CD4-positive, alpha-beta T cell treated with Interferon alpha-2 for 1 hour (primary cell): Measurements from ENCODE around the gene ZFYVE27.

ENCODE experiments used
- DNase-seq, 2 donors: peaks; one replicate each; pipeline ENCODE4 v3.0.0-alpha.2; 2020 to 2022

Gene ZFYVE27

DNA sequence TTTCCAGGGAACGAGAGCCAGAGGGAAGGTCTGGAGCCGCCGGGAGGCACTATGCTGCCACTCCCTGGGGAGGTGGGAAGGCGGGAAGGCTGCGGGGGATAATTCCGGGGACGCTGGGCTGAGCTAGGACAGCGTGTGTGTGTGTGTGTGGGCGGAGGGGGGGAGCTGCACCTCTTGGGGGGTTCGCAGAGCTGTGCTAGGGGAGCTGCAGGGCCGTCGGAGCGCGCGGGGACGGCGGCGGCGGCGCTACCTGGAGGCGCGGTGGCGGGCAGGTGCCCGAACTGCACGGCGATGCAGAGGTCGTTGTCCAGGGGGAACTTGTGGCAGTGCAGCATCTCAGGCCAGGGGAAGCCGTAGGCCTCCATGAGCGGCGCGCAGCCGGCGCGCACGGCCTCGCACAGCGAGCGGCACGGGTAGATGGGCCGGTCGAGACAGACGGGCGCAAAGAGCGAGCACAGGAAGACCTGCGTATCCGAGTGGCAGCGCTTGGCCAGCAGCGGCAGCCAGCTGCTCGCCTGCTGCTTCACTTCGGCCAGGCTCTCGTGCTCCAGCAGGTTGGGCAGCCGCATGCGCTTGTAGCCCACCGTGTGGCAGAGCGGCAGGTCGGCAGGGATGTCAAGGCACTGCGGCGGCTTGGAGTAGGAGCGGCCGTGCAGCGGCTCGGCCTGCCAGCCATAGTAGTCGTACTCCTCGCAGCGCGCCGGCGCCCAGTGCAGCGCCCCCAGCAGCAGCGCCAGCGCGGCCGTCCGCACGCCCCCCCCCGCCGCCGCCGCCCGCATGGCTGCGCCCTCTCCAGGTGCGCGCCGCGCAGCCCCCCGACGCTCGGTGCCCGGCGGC, 34.3 kb downstream of the ZFYVE27 start:
- no peak for DNase-seq

DNA sequence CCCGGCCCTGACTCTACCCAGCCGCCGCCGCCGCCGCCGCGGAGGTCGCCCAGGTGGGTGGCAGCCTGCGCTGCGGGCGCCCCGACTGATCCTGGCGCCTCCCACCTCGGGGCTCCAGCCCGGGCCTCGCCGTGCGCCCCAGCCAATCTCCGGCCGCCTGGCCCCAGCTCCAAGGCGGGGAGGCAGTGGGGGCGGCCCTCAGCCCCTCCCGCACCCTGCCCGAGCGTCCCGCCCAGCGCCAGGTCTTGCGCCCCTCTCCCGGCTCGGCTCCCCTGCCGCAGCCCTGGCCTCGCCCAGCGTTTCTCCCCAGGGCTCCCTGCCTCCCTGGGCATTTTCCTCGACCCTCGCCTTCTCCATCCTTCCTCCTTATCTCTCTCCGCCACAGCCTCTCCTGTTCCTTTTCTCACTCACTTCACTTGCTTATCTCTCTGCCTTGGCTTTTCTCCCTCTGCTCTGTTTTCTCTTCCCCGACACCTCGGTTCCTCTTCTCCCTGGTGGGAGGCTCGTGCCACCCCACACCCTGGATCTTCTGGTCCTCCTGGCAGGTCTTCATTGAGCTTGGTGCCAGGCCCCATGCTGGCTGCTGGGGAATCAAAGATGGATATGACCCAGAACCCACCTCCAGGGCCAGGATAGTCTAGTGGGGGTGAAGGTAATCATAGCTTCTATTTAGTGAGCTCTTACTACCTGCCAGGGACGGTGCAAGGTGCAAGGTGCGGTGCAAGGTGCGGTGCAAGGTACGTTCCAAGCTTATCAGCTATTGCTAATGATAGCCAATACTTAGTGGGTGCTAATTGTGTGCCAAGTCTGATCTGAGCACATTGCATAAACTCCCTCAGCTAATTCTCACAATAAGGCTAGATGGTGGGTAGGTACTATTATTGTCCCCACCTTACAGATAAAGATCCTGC, 35.2 kb downstream of the ZFYVE27 start, which contains the start of gene SFRP5:
TSS of gene SFRP5 (minus strand) at position 87 of the 911 bp plus-strand sequence. CDS start 166 bp downstream, outside the sequence.
- no peak for DNase-seq

DNA sequence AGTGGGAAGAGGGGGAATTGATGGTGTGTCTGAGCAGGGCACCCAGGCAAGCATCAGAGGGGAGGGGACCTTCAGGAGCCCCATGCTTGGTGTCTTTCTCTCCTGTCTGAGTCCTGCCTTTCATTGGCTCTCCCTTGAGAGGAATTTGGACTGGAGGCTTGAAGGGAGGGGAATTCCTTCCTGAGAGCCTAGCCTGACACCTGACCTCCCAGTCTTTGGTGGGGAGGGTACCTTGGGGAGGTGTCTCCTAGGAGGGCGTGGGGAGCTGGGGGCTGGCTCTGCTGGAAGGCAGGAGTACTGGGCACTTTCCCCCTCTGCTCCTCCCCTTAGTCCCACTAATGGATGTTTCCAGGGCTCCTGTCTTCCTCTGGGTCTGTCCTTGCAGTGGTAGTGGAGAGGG, 36.2 kb downstream of the ZFYVE27 start:
- no peak for DNase-seq

DNA sequence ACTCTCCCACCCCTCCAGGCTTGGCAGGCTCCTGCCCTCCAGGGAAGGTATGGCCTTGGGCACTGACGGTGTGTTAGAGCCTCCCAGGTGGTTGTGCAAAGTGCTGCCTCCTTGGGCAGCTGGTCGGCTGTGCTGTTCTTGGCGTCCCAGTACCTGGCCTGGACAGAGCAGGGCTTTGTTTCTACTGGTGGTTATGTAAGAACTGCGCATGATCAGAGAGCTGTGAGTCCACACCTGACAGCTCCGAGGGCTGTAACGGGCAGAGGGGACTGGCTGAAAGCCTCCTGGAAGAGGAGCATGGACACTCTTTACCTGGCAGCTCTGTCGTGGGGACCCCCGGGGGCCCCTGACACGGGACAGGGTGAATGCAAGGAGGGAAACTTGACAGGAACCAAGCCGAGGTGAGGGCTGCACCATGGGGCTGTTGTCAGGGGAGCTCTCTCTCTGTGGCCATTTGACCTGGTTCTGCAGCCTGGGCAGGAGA, 37.9 kb downstream of the ZFYVE27 start:
- no peak for DNase-seq

DNA sequence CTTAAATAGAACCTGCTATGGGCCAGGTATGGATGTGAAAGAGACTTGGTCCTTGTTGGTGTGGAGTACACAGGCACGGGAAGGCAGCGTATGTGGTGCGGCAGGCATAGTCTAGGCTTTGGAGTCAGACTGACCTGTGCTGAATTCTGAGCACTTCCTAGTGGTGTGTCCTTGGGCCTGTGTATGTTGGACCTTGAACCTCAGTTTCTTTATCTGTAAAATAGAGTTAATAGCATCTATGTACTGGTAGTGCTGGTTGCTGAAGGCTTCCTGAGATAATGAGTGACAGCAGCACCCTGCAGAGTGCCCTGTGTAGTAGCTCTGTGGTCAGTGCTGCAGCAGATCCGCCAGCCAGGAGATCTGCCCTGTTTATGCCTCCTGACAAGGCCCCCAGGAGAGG, 40.2 kb downstream of the ZFYVE27 start:
- no peak for DNase-seq

DNA sequence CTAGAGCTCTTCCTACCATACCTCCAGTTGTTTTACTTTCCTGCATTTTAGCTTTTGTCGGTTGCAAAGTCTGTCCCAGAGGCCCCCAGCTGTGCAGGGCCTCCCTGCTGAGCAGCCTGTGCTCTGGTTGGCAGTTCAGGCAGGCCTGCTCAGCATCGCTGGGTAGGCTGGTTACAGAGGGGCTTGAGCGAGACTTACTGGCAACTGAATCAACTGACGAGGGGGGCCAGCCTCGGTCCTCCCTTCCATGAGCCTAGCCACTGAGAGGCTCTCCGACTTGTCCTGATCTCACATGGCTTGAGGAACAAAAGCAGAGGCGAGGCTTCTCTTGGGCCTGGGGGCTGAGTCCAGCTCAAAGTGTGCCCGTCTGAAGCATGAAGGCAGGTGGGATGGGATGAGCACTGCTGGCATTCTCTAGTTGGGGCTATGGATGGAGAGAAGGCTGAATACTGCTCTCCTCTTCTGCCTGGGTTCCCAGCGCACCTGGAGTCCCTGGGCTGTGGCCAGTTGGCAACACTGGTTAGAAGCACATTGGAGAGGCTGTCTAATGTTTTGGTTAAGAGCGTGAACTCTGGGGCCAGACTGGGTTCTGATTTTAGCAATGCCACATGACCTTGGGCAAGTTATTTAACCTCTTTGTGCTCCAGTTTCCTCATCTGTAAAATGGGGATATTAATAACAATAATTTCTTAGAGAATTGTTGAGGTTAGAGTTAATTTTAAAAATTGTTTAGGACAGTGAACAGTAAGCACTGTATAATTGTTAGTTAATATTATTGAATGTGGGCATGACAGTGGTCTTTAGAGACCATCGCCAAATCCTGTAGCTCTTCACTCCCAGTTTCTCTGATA, 41.7 kb downstream of the ZFYVE27 start:
- DNase-seq: no peak

DNA sequence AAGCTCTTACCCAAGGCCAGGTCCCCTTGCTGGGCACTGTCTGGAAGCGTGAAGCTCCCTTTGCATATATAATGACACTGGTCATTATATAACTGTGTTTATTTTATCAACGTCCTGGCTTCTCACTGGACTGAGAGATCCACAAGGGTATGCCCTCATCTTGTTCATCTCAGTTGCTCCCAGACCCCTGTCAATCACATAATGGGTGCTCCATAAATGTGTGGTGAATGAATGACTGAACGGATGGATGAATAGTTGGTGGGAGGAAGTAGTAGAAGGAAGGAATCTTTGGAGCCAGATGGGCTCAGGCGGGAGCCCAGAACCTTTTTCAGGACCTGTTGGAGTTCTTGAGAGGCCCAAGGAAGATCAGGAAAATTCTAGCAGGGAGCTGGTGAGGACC, 42.6 kb downstream of the ZFYVE27 start:
- DNase-seq: no peak

DNA sequence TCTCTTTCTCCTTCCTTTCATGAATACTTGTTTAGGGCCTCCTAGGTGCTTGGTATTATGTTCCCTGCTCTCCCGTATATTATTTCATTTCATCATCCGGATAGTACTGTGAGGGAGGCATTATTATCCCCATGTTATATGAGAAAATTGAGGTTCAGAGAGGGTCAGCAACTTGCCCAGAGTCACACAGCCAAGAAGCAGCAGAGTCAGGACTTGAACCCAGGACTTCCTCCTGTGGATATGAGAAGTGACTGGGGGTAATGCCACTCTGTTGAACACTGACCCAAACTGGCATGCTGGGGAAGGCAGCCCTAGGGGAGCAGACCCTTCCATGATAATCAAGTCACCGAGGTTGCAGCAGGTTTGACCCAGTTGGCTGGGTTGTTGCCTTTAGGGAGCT, 43.0 kb downstream of the ZFYVE27 start:
- DNase-seq: no peak

DNA sequence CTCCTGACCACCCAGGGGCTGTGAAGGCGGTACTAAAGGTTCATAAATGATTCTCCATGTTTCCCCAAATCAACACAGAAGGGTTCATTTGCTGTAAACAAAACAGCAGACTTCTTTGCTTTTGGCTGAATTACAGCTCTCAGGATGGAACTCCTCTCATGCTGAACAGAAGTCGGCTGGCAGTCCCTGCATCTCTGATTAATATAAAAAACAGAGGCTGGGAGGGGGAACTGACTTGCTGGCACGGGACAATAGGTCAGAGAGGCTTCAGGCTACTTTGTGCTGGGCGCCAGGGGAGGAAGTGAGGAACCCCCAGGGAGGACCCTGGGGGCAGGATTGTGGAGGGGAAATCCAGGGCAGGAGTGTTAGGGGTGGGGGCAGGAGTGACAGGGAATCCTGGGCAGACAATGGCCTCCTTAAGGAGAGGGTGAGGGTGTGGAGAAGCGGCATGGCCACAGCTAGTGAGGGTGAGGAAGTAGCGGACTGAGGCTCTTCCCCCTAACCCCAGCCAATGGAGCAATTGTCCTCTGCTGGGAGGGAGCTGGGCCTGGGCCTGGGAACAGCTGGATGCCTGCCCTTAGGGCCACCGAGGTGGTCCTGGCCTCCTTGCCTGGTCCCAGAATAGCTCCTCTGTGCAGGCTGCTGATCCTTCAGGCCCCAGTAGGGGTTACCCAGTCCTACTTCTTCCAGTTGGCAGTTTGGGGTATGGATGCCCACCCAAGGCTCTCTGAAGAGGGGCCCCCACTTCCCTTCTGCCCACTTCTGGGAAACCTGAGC, 44.1 kb downstream of the ZFYVE27 start:
- DNase-seq: no peak

DNA sequence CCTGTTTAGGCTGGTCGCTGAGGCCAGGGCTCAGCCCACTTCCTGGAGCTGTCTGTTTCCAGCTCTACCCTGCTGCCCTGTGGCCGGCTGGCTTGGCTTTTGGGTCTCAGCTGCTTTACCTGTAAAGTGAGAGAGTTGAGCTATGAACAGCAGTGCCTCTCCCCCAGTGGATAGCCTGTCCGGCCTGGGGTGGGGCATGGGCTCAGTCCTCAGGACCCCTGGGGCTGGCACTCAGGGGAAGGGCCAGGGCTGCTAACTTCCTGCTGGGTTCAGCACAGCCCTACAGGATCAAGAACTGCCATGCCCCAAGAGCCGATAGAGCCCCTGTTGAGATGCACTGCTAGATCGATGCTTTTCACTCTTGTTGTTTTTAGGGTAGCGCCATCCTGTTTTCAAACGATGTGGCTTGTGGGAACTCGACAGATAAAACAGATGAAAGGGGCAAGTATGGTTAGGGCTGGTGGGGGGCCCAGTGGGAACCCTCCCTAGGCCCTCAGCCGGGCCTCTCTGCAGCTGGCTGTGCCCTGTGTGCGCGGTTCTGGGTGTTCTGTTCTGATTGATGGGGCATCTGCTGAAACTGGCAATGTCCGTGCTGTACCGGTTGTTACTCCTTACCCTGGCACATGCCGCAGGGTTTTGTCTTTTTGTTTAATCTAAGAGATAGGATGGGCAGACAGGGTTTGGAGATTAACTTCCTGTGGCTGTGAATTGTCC, 44.8 kb downstream of the ZFYVE27 start:
- DNase-seq: peak in 1 of 2 donors; percentile 26

DNA sequence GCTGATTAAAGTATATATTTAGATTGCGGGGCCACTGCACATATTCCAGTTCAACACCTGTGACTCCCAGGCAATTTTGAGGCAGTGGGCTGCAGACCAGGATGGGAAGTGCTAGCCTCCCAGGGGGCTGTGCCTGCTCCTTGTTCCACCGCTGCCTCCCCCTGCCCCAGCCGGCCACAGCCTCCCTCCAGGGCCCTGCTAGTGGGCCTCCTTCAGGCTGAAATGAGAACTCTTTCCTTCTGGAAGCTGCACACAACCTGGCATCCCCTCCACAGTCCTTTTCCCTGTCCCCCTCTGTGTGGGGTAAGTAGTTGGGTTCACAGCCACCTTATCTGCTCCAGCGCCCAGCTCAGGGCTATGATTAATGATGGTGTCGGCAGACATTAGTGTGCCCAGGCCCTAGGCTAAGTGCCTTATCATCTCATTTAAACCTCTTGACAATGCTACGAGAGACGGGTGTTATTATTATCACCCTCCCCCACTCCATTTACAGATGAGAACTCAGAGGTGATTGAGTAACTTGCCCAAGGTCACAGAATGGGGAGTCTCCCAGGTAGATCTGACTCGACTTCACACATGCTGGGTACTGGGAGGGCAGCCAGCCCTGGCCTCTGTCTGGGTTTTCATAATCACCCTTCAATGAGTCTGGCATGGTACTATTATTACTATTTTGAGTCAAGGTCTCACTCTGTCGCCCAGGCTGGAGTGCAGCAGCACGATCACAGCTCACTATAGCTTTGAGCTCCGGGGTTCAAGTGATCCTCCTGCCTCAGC, 45.7 kb downstream of the ZFYVE27 start:
- DNase-seq: no peak

DNA sequence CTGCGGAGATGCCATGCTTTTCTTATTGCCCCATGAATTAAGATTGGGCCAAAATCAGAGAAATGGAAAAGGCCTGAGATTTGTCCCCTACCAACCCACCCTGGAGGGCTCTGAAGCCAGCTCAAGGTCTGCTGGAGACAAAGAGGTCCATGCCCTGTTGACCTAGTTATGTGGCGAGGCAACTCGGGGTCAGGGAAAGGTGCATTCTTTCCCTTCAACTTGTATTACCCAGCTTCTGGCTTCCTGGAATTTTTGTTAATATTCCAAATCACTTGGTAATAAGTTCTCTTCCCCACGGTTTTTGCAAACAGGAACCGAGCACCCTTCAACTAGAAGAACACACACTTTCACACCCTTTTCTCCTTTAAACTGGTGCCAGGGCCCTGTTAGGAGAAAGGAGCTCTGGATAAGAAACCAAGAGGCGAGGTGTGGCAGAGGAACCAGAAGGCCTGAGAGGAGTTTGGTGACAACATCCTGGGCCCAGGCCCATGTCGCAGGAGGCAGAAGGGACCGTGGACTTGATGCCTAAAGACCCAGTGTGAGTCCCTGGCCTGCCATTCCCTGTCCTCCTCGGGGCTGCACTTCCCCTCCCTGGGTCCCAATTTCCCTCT, 47.4 kb downstream of the ZFYVE27 start:
- DNase-seq: no peak

DNA sequence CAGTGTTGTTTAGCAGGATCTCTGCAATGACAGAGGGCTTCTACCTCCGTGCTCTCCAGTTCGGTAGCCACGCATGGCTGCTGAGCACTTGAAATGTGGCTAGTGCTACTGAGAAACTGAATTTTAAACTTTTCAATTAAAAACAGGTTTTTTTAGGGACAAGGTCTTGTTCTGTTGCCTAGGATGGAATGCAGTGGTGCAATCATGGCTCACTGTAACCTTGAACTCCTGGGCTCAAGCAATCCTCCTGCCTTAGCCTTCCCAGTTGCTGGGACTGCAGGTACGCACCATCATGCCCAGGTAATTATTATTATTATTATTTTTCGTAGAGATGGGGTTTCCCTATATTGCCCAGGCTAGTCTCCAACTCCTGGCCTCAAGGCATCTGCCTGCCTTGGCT, 48.3 kb downstream of the ZFYVE27 start:
- no peak for DNase-seq

DNA sequence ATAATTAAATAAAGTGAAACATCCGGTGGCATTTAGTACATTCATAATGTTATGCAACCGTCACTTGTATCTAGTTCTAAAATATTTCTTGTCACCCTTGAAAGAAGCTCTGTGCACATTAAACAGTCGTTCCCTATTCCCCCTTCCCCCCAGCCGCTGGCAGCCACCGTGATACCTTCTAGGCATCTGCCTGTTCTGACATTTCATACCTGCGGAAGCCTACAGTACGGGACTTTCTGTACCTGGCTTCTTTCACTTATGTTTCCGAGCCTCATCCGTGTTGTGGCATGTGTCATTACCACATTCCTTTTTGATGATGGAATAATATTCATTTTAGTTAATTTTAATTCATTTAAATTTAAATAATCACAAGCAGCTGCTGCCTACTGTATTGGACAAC, 48.8 kb downstream of the ZFYVE27 start:
- no peak for DNase-seq

DNA sequence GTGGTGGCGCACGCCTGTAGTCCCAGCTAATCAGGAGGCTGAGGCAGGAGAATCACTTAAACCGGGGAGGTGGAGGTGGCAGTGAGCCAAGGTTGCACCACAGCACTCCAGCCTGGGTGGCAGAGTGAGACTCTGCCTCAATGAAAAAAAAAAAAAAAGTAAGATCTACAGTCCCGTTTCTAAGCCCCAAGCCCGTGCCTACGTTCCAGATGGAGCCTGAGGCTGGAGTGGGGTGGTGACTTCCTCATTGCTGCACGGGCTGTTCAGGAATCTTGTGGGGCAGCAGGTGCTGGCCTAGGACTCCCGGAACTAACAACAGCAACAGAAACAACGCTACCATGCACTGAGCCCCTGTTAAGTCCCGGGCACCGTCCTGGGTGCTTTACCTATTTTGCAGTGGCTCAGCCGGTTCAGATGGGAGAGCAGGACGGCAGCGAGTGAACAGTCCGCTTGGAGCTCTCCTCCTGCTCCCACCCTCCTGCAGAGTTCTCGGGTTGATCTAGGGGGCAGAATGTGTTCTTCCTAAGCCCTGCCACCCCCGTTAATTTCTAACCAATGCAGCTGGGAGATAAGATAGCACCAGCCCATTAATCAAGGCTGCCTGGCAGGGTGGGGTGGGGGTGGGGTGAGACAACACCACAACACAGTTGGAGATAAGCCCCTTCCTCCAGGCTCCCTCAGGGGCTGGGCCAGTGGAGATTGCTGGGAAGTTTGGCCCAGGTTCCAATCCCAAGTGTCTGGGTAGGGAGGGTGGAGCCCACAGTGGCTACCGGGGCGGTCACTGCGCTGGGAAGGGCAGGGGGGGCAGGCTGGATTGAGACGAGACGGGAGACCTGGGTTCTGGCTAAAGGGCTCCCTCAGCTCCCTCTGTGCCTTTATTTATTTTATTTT, 51.9 kb downstream of the ZFYVE27 start:
- no peak for DNase-seq

DNA sequence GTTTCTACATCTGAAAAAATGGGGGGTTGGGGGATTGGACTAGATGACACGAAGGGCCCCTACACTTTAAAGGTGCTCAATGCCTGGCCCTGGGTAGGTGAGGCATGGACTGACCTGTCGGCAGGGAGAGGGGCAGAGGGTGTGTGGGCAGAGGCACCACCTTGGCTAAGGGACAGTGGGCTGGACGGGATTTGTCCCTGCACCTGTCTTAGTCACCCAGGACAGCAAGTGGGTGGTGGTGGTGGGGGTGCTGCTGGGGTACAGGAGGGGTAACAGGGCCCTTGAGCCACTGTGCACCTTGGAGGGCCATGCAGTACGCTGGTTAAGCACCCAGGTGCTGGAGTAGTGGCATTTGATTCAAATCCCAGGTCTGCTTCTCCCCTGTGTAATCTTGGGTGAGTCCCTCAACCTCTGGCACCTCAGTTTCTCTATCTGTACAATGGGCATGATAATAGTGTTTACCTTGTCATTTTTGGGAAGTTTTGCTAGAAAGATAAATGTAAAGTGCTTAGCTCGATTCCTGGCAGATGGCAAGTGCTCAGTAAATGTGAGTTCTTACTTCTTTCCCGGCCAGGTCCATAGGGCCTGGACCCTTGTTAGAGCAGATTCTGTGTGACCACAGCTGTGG, 53.0 kb downstream of the ZFYVE27 start:
- DNase-seq: no peak

DNA sequence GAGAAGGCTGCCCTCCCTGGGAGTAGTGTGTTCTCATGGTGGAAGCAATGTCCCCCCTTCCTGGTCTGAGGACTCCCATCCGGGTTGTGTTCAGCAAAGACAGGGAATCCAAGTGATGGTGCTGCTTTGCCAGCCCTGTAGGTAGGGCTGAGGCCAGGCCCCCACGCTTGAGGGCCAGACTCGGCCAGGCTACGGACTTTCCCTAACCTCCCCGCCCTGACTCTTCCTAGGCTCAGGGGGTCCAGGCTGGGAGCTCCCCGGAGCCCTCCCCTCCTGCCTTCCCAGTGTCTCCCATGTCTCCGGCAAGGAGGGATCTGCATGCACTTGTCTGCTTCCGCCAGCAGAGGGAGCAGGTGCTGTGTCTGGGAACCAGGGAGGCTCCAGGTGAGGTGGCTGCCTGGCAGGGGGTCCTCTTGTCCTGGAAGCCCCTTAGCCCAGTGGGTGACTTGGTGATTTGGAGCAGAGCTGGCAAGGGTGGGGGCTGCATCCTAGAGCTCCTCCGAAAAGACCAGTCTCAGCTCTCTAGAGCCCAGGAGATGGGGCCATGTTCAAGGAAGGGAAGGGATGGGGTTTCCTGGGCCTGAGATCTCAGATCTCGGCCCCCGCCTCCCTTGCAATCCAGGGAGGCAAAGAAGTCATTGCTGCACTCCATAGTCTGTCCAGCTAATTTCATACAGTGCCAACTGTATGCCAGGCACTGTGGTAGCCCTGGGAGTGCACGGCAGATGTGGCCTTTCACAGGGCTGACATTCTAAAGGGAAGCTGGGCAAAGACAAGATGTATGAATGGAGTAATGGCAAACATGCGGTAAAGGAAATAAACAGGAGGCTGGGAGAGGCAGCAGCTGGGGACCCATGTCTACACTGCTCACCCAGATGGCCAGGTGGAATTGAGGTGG, 55.1 kb downstream of the ZFYVE27 start:
- peak; percentile 55 to 78 for DNase-seq
